Astrocyte of the cerebellum (primary cell): ENCODE data around the gene EXOC6B.

Experiments used
- DNase-seq: peaks from one replicate; pipeline ENCODE4 v3.0.0-alpha.2; 2011; ENCODE audit warnings: low read depth
- H3K4me3 ChIP-seq: 2 replicates; pipeline ENCODE4 v1.5.1; 2011; ENCODE audit warnings: mild to moderate bottlenecking, low read depth, low read length, moderate library complexity
- in situ Hi-C: cut with HindIII; loops from 2 replicates; pipeline ENCODE4 v1.10.0; 2017; ENCODE audit warnings: low sequenced_read_pairs
- TF ChIP-seq, protein P1 (sequence below): IDR thresholded peaks from 2 replicates; pipeline ENCODE4 v1.5.1; 2012; ENCODE audit warnings: low read length, low read depth, moderate library complexity, mild to moderate bottlenecking; ENCODE audit errors: missing control alignments

The EXOC6B gene

DNA sequence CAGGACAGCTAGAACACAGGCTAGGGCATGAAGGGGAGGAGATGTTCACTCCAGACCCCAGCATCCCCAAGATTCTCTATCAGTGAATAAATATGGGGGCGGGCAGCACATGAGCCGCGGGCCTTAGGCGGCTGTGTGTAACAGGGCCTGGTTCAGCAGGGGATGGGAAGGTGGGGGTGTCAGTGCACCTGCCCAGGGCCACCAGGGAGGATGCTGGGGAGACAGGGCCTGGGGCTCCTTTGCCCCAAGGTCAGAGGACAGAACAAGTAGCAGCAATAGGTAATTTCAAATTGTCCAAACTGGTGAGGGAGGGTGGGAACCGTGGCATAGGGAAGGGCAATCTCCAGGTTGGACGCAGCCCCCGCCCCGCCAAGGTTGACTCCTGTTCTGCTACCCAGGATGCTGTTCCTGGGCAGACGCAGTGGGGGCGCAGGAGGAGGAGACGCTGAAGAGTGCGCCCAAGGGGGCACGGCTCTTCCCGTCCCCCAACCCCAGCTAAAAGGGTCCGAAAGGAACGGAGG lies 694.4 kb downstream of the EXOC6B start:
- in situ Hi-C loops, result loop anchor here (25.0 kb wide), 1 partner anchor 319 kb away; no protein-coding TSS in a partner anchor

DNA sequence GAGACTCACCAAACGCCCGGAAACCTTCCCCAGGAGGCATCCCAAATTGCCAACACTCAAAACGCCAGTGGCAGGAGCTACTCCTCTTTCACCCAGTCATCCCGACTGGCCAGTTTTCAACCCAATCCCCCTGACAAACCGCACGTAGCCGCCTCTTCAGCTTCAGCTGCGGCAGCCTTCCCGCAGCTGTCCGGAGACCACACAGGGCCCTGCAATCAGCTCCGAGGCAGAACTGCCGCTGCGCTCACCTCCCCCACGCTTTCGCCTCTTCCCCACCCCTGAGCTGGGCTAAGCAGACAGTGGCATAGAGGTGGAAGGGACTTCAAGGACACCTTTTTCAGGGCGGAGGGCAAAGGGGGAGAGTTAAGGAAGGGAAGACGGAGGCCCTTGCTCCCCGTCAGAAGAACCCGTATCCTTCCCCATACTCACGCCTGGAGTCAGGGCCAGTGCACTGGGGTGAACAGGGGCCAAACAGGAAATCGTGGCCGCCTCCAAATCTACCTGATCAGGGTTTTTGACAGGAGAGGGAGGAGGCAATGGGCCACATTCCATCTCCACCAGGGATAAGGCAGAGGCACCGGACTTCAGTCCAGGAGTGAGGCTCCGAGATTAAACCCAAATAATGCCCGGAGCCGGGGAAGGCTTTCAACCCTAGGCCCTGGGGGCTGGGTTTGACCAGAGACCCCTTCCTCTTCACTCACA lies 695.0 kb downstream of the EXOC6B start:
- TF ChIP-seq, protein P1, sequence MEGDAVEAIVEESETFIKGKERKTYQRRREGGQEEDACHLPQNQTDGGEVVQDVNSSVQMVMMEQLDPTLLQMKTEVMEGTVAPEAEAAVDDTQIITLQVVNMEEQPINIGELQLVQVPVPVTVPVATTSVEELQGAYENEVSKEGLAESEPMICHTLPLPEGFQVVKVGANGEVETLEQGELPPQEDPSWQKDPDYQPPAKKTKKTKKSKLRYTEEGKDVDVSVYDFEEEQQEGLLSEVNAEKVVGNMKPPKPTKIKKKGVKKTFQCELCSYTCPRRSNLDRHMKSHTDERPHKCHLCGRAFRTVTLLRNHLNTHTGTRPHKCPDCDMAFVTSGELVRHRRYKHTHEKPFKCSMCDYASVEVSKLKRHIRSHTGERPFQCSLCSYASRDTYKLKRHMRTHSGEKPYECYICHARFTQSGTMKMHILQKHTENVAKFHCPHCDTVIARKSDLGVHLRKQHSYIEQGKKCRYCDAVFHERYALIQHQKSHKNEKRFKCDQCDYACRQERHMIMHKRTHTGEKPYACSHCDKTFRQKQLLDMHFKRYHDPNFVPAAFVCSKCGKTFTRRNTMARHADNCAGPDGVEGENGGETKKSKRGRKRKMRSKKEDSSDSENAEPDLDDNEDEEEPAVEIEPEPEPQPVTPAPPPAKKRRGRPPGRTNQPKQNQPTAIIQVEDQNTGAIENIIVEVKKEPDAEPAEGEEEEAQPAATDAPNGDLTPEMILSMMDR, result no peak
- no peak for DNase-seq
- no peak overlapping the region for H3K4me3 ChIP-seq
- in situ Hi-C loops, result loop anchor here (25.0 kb wide), 1 partner anchor 319 kb away; no protein-coding TSS in a partner anchor

More for the DNA sequence above, 694.4 kb downstream of the EXOC6B start:
- no peak overlapping the region for H3K4me3 ChIP-seq
- DNase-seq, result no peak
- TF ChIP-seq, protein P1, result no peak

DNA sequence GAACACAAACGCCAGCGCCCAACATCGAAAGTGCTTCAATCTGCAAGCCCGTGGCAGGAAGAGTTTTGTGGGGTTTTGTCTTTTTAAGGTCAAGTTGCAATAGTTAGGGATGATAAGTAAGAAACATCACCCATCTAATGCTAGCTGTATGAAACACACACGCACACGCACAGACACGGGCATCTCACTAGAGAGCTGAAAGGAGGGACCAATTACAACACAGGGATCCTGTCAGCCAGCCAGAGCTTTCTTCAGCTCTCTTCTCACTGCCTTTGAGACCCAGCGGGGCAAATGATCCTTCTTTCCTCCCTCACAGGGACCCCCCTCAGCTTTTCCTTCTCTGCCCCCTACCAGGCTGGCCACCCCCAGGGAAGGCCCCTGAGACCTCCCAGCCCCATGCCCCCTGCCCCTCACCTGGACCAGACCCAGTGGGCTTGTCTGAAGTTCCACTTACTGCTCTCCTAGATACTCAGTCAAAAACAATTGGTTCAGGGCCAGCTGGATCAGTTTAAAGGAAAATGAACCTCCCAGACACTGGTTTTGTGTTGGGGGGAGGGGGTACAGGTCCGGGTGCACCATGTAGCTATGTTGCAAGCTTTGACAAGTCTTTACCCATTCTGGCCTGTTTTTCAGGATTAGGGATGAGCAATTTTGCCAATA lies 696.0 kb downstream of the EXOC6B start:
- H3K4me3 ChIP-seq, result no peak overlapping the region
- in situ Hi-C loops, result loop anchor here (25.0 kb wide), 1 partner anchor 318 kb away; no protein-coding TSS in a partner anchor
- no peak for DNase-seq
- TF ChIP-seq, protein P1, result no peak

DNA sequence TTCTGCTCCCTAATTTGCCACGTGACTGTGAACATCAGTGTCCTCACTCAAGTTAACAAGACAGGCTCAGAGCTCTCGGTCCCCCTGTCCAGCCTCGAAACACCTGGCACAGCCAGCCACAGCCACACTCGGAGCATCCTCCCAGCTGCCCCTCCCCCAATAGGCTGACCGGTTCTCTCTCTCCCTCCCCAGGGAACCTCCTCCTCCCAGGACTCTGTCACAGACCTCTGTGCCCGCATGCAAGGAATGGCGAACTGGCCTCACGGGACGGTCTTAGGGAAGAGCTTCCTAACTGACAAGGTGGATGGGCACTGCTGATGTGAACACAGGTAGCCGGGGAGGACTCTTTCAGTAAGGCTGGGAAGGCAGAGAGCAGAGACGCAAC lies 697.0 kb downstream of the EXOC6B start:
- in situ Hi-C loops, result loop anchor here (25.0 kb wide), 1 partner anchor 317 kb away; no protein-coding TSS in a partner anchor
- TF ChIP-seq, protein P1, result no peak
- H3K4me3 ChIP-seq, result no peak overlapping the region
- no peak for DNase-seq

DNA sequence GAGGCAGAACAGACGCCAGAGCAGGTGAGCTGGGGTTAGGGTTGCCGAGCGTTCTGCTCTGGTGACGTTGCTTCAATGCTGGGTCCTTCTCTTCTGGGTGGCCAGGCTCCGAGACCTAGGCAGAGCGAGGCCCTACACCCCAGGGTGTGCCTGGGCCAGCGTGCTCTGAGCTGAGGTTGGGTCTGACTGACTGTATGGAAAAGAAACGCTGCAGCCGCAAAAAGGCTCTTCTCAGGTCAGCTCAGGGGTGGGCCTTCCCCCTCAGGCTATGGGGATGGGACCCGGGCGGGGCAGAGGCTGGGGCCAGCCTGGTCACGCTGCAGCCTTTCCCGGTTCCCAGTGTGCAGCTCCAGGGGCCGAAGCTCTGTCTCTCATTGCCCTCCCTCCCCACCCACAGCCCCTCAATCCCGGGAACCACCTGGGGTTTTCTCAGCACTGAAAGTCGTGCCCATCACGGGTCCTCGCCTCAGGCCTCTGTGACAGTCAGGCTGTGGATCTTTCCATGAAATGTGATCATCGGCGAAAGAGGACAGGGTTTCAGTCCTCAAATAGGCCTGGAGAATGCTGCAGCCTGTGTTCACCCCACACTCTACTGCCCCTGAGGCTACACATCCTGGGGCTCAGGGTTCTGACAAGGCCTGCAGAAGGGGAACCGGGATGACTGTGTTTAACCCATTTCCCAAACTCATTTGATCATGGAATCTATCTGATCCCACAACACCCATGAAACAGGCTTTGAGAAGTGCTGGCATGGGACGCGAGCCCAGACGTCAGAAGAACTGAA lies 697.6 kb downstream of the EXOC6B start:
- TF ChIP-seq, protein P1, result no peak
- no peak for DNase-seq
- in situ Hi-C loops, result loop anchor here (25.0 kb wide), 1 partner anchor 316 kb away; no protein-coding TSS in a partner anchor
- no peak overlapping the region for H3K4me3 ChIP-seq
